NK-92 treated with Interleukin-12 subunit alpha and Interleukin-12 subunit beta, amount 100 ng/mL, for 24 hours (cell line): ENCODE results near the gene MUC4.
"Not testable (repeated sequence)": the region's sequence is repeated elsewhere in the genome, so short reads cannot be mapped to it uniquely, and the experiment has no call there.

Experiments
- DNase-seq: peaks from one replicate; lab custom pipeline; 2025; lab: John Stamatoyannopoulos, UW

Gene MUC4

GRCh38 chr3:195744437-195744836 lies 67.3 kb downstream of the MUC4 start:
- no peak for DNase-seq

GRCh38 chr3:195739561-195740111 lies 72.1 kb downstream of the MUC4 start:
- no peak for DNase-seq

GRCh38 chr3:195738274-195739044 lies 73.3 kb downstream of the MUC4 start:
- no peak for DNase-seq

- not testable (repeated sequence) for DNase-seq
Measured at GRCh38 chr3:195737782-195738181, 73.9 kb downstream of the MUC4 start.

- DNase-seq, result no peak
Measured at GRCh38 chr3:195736866-195737490, 74.8 kb downstream of the MUC4 start.

GRCh38 chr3:195735036-195735695 lies 76.6 kb downstream of the MUC4 start:
- DNase-seq, result no peak

- DNase-seq, result no peak
Measured at GRCh38 chr3:195732940-195733339, 78.8 kb downstream of the MUC4 start.

GRCh38 chr3:195731356-195731905 lies 80.3 kb downstream of the MUC4 start:
- no peak for DNase-seq

GRCh38 chr3:195729476-195730251 lies 82.1 kb downstream of the MUC4 start:
- no peak for DNase-seq

- DNase-seq, result not testable (repeated sequence)
Measured at GRCh38 chr3:195728789-195729188, 82.9 kb downstream of the MUC4 start.

- no peak for DNase-seq
Measured at GRCh38 chr3:195727606-195728195, 84.0 kb downstream of the MUC4 start.

GRCh38 chr3:195725916-195726740 lies 85.6 kb downstream of the MUC4 start:
- DNase-seq, result not testable (repeated sequence)

- not testable (repeated sequence) for DNase-seq
Measured at GRCh38 chr3:195724363-195724762, 87.4 kb downstream of the MUC4 start.

GRCh38 chr3:195722996-195723345 lies 88.8 kb downstream of the MUC4 start:
- DNase-seq, result not testable (repeated sequence)

- DNase-seq, result not testable (repeated sequence)
Measured at GRCh38 chr3:195722139-195722995, 89.4 kb downstream of the MUC4 start.

GRCh38 chr3:195720831-195721506 lies 90.8 kb downstream of the MUC4 start, which contains the start of gene MUC20:
MUC20 (plus strand) TSS chr3:195720978; CDS start chr3:195721008, 30 bp downstream.
- not testable (repeated sequence) for DNase-seq

- not testable (repeated sequence) for DNase-seq
Measured at GRCh38 chr3:195719514-195720254, 92.0 kb downstream of the MUC4 start.

GRCh38 chr3:195718477-195718984 lies 93.2 kb downstream of the MUC4 start:
- no peak for DNase-seq
